Loucy (cell line): ENCODE measurements around the gene DLX6.

ENCODE experiments used
- H2AFZ ChIP-seq: fragments of 200-600 bp; sonication (generic); 2 replicates; pipeline ENCODE4 v1.6.0; 2016; ENCODE audit warnings: antibody characterized with exemption, mild to moderate bottlenecking, low read length, moderate library complexity
- H3F3A ChIP-seq: fragments of 200-600 bp; 2 replicates; pipeline ENCODE4 v1.6.0; 2016; ENCODE audit warnings: antibody characterized with exemption, low read depth, mild to moderate bottlenecking
- H3K27me3 ChIP-seq: fragments of 200-600 bp; sonication (generic); 2 replicates; pipeline ENCODE4 v1.6.1; 2014; ENCODE audit warnings: low read length, mild to moderate bottlenecking; ENCODE audit not compliant: insufficient read depth, poor library complexity, severe bottlenecking
- H3K36me3 ChIP-seq: fragments of 200-600 bp; sonication (generic); 2 replicates; pipeline ENCODE4 v1.6.1; 2016; ENCODE audit warnings: low read length; ENCODE audit not compliant: insufficient read depth
- H3K4me1 ChIP-seq: fragments of 200-600 bp; sonication (generic); 2 replicates; pipeline ENCODE4 v1.5.1; 2014; ENCODE audit warnings: low read length, mild to moderate bottlenecking; ENCODE audit not compliant: insufficient read depth, poor library complexity, severe bottlenecking
- H3K4me2 ChIP-seq: fragments of 200-600 bp; sonication (generic); 2 replicates; pipeline ENCODE4 v1.6.0; 2014; ENCODE audit warnings: antibody characterized with exemption, low read length, low read depth, mild to moderate bottlenecking; ENCODE audit not compliant: poor library complexity, severe bottlenecking
- H3K4me3 ChIP-seq: fragments of 200-600 bp; sonication (generic); 2 replicates; pipeline ENCODE4 v1.5.1; 2014; ENCODE audit warnings: low read length, mild to moderate bottlenecking, mixed read lengths; ENCODE audit not compliant: poor library complexity, severe bottlenecking
- H3K79me2 ChIP-seq: fragments of 200-600 bp; sonication (generic); 2 replicates; pipeline ENCODE4 v1.6.1; 2014; ENCODE audit warnings: low read length; ENCODE audit not compliant: insufficient read depth
- H3K9ac ChIP-seq: fragments of 200-600 bp; sonication (generic); 2 replicates; pipeline ENCODE4 v1.6.0; 2014; ENCODE audit warnings: mild to moderate bottlenecking, low read depth, low read length, moderate library complexity; ENCODE audit not compliant: poor library complexity, severe bottlenecking
- H3K9me2 ChIP-seq: fragments of 200-600 bp; sonication (generic); replicated peaks from 2 replicates; pipeline ENCODE4 v1.6.1; 2016; ENCODE audit warnings: low read depth, low read length, mixed read lengths
- H3K9me3 ChIP-seq: fragments of 200-600 bp; sonication (generic); 2 replicates; pipeline ENCODE4 v1.6.1; 2014; ENCODE audit warnings: mild to moderate bottlenecking, antibody characterized with exemption, low read length, low read depth; ENCODE audit not compliant: insufficient read depth
- H4K20me1 ChIP-seq: fragments of 200-600 bp; sonication (generic); 2 replicates; pipeline ENCODE4 v1.6.0; 2014; ENCODE audit warnings: antibody characterized with exemption, low read length, mild to moderate bottlenecking; ENCODE audit not compliant: insufficient read depth, poor library complexity, severe bottlenecking
- EZH2phosphoT487 ChIP-seq: fragments of 200-600 bp; IDR thresholded peaks from 2 replicates; pipeline ENCODE4 v1.6.1; 2018; ENCODE audit warnings: antibody characterized with exemption, mild to moderate bottlenecking, moderate library complexity, borderline replicate concordance
- TF ChIP-seq, protein P1 (sequence below): fragments of 200-600 bp; sonication (generic); conservative IDR thresholded peaks from 2 replicates; pipeline ENCODE4 v1.5.1; 2014; ENCODE audit warnings: mild to moderate bottlenecking, antibody characterized with exemption, low read length

Gene DLX6

GRCh38 chr7:97014145-97014750 lies 8.9 kb downstream of the DLX6 start:
- H3K4me1 ChIP-seq = no peaks in the 10 kb centered on the region
- TF ChIP-seq EZH2phosphoT487 = no peak
- TF ChIP-seq, protein P1, sequence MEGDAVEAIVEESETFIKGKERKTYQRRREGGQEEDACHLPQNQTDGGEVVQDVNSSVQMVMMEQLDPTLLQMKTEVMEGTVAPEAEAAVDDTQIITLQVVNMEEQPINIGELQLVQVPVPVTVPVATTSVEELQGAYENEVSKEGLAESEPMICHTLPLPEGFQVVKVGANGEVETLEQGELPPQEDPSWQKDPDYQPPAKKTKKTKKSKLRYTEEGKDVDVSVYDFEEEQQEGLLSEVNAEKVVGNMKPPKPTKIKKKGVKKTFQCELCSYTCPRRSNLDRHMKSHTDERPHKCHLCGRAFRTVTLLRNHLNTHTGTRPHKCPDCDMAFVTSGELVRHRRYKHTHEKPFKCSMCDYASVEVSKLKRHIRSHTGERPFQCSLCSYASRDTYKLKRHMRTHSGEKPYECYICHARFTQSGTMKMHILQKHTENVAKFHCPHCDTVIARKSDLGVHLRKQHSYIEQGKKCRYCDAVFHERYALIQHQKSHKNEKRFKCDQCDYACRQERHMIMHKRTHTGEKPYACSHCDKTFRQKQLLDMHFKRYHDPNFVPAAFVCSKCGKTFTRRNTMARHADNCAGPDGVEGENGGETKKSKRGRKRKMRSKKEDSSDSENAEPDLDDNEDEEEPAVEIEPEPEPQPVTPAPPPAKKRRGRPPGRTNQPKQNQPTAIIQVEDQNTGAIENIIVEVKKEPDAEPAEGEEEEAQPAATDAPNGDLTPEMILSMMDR = no peak
- no peak overlapping the region for H3K4me2 ChIP-seq
- H3K9me2 ChIP-seq = no peaks in the 10 kb centered on the region
- H3K4me3 ChIP-seq = no peak overlapping the region
- no peaks in the 10 kb centered on the region for H3K27me3 ChIP-seq
- no peaks in the 10 kb centered on the region for H3K79me2 ChIP-seq
- no peaks in the 10 kb centered on the region for H3F3A ChIP-seq
- no peaks in the 10 kb centered on the region for H4K20me1 ChIP-seq
- no peaks in the 10 kb centered on the region for H3K36me3 ChIP-seq
- no peak overlapping the region for H3K9ac ChIP-seq
- H3K9me3 ChIP-seq = no peaks in the 10 kb centered on the region
- H2AFZ ChIP-seq = no peak overlapping the region

GRCh38 chr7:97015279-97015678 lies 9.9 kb downstream of the DLX6 start:
- no peaks in the 10 kb centered on the region for H3K36me3 ChIP-seq
- no peaks in the 10 kb centered on the region for H3K79me2 ChIP-seq
- no peaks in the 10 kb centered on the region for H3K4me1 ChIP-seq
- H3K9me2 ChIP-seq = no peaks in the 10 kb centered on the region
- no peaks in the 10 kb centered on the region for H3K9me3 ChIP-seq
- TF ChIP-seq EZH2phosphoT487 = no peak
- no peaks in the 10 kb centered on the region for H3K27me3 ChIP-seq
- H3F3A ChIP-seq = no peaks in the 10 kb centered on the region
- no peak overlapping the region for H2AFZ ChIP-seq
- H3K4me2 ChIP-seq = no peak overlapping the region
- no peaks in the 10 kb centered on the region for H4K20me1 ChIP-seq
- no peak overlapping the region for H3K4me3 ChIP-seq
- no peak overlapping the region for H3K9ac ChIP-seq

DNA sequence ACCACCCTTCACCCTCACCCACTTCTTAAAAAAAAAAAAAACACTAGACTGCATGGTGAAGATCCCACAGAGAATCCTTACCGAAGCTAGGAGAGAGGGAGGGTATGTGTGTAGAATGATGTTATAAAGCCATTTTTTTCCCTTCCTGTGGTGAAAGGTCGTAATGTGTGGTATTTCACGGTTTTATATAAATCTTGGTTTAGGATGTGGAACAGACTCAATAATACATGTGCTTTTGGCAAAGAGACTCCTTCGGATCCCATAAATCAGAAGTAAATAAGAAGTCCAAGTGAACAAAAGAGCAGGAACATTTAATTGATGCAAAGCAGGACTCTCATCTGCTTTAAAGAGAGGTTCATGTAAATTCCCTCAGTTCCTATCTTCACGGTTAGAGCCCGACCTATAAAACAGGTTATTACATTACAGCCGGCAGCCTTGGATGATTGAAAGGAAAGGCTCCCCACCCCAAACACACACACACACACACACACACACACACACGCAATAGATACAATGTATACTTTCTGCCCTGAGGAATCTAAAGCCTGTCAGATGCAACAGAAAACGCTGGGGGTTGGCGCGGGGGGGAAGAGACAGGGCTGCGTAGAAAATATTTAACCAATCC lies 10.5 kb downstream of the DLX6 start:
- Histone ChIP-seq H4K20me1 (no peaks in the 10 kb centered on the region), H3K36me3 (no peaks in the 10 kb centered on the region), H3F3A (no peaks in the 10 kb centered on the region), H3K79me2 (no peaks in the 10 kb centered on the region), H2AFZ (no peak overlapping the region), H3K4me1 (no peaks in the 10 kb centered on the region), H3K27me3 (no peaks in the 10 kb centered on the region), H3K4me2 (no peak overlapping the region), H3K9me3 (no peaks in the 10 kb centered on the region), H3K4me3 (no peak overlapping the region), H3K9me2 (no peaks in the 10 kb centered on the region), H3K9ac (no peak overlapping the region)
- TF ChIP-seq, protein P1 = no peak
- no peak for TF ChIP-seq EZH2phosphoT487
